SH-SY5Y (cell line): ENCODE results near the gene PITPNM1.

Experiments used
- GATA2 ChIP-seq: IDR thresholded peaks from 2 replicates; pipeline ENCODE4 v1.6.1; 2011; ENCODE audit warnings: mild to moderate bottlenecking, low read depth, low read length
- GATA3 ChIP-seq: IDR thresholded peaks from 2 replicates; pipeline ENCODE4 v1.6.1; 2011; ENCODE audit warnings: low read depth, mild to moderate bottlenecking, low read length, moderate library complexity

- no peak for TF ChIP-seq GATA3
- TF ChIP-seq GATA2: no peak
These were observed 38.4 kb upstream of the PITPNM1 start for GRCh38 chr11:67543585-67543984.
